ENCODE measurements around the gene GALNT10.

DNA sequence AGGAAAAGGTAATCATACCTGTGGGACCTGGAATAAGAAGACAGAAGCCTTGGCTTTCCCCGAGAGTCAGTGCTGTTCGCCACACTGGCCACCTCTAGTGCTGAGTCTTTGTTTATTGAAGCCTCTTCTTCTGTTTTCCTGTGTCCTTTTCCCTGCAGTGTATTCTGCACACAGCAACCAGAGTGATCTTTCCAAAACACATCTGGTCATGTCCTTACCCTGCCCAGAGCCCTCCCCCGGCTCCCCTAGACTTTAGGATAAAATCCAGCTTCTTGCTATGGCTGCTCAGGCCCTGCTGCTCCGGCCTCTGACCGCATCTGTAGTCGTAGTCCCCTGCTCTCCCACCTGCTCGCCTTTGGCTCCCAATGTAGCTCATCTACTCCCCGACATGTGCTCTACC lies 28.3 kb downstream of the GALNT10 start:
- TF ChIP-seq, protein P1, sequence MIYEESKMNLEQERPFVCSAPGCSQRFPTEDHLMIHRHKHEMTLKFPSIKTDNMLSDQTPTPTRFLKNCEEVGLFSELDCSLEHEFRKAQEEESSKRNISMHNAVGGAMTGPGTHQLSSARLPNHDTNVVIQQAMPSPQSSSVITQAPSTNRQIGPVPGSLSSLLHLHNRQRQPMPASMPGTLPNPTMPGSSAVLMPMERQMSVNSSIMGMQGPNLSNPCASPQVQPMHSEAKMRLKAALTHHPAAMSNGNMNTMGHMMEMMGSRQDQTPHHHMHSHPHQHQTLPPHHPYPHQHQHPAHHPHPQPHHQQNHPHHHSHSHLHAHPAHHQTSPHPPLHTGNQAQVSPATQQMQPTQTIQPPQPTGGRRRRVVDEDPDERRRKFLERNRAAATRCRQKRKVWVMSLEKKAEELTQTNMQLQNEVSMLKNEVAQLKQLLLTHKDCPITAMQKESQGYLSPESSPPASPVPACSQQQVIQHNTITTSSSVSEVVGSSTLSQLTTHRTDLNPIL (CRISPR knock-in tag; IDR thresholded peaks at IDR 0.05; ENCODE audit: low read depth): no peak
- TF ChIP-seq, protein P2, sequence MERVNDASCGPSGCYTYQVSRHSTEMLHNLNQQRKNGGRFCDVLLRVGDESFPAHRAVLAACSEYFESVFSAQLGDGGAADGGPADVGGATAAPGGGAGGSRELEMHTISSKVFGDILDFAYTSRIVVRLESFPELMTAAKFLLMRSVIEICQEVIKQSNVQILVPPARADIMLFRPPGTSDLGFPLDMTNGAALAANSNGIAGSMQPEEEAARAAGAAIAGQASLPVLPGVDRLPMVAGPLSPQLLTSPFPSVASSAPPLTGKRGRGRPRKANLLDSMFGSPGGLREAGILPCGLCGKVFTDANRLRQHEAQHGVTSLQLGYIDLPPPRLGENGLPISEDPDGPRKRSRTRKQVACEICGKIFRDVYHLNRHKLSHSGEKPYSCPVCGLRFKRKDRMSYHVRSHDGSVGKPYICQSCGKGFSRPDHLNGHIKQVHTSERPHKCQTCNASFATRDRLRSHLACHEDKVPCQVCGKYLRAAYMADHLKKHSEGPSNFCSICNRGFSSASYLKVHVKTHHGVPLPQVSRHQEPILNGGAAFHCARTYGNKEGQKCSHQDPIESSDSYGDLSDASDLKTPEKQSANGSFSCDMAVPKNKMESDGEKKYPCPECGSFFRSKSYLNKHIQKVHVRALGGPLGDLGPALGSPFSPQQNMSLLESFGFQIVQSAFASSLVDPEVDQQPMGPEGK (CRISPR knock-in tag; IDR thresholded peaks at IDR 0.05; ENCODE audit: borderline replicate concordance): no peak
- no peak for TF ChIP-seq PPARA (CRISPR knock-in tag; IDR thresholded peaks at IDR 0.05; ENCODE audit: borderline replicate concordance)
- no peak for TF ChIP-seq ZFP30 (CRISPR knock-in tag; IDR thresholded peaks at IDR 0.05)
- TF ChIP-seq ZC3H10 (CRISPR knock-in tag; IDR thresholded peaks at IDR 0.05): no peak
- no peak for TF ChIP-seq BACH2 (CRISPR knock-in tag; IDR thresholded peaks at IDR 0.05; ENCODE audit: borderline replicate concordance)
- TF ChIP-seq RARB (CRISPR knock-in tag; IDR thresholded peaks at IDR 0.05): no peak
- TF ChIP-seq SNAI2 (CRISPR knock-in tag; IDR thresholded peaks at IDR 0.05): no peak
- no peak for TF ChIP-seq TOX (CRISPR knock-in tag; IDR thresholded peaks at IDR 0.05; ENCODE audit: borderline replicate concordance)
